ENCODE results near the gene SHOX. TPM values are rescaled to one million over a fixed set of nuclear protein-coding genes. Genes with fewer than 3 reads are reported as not detected.

SHOX gene
- total RNA-seq, 2 donors from 2014 or later = not detected

DNA sequence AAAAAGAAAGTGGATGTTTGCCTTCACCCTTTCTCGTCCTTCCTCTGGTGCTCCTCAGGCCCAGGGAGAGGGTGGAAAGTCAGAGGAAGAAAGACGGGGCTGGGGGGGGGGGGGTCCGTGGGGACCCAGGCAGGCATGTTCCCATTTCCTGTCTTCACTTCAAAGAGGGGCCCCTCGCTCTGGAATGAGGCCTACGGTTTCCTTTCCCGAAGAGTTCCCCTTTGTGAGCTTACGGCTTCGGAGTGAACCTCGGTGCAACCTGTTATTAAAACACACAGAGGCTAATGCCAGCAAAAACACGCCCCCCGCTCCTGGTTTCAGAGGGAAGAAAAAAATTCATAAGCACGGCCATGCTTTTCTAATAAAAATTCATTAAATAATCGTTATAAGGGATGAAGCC lies 40.1 kb downstream of the SHOX start:
- no peak for TF ChIP-seq POLR2A (IDR thresholded peaks at IDR 0.05)
- TF ChIP-seq, protein P1, sequence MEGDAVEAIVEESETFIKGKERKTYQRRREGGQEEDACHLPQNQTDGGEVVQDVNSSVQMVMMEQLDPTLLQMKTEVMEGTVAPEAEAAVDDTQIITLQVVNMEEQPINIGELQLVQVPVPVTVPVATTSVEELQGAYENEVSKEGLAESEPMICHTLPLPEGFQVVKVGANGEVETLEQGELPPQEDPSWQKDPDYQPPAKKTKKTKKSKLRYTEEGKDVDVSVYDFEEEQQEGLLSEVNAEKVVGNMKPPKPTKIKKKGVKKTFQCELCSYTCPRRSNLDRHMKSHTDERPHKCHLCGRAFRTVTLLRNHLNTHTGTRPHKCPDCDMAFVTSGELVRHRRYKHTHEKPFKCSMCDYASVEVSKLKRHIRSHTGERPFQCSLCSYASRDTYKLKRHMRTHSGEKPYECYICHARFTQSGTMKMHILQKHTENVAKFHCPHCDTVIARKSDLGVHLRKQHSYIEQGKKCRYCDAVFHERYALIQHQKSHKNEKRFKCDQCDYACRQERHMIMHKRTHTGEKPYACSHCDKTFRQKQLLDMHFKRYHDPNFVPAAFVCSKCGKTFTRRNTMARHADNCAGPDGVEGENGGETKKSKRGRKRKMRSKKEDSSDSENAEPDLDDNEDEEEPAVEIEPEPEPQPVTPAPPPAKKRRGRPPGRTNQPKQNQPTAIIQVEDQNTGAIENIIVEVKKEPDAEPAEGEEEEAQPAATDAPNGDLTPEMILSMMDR (IDR thresholded peaks at IDR 0.05) = no peak
- DNase-seq = no peak
- H3K9me3 ChIP-seq = peaks cover 0 to 6% (median 0%) of the 10 kb centered on the region in 3 donors
- H3K27ac ChIP-seq = no peak overlapping the region
- 20% methylated on average over 12 to 13 of the region's 13 CpGs for WGBS, 2 donors
- H3K27me3 ChIP-seq = no peaks in the 10 kb centered on the region
- intact Hi-C loops (cut with DNase I) = no loop called here
- ATAC-seq = no peak
- H3K36me3 ChIP-seq (replicated peaks in 1 of 2; ENCODE audit: insufficient read depth in 1 of 2, low read depth in 2 of 2) = no peaks in the 10 kb centered on the region
- H3K4me1 ChIP-seq = no peaks in the 10 kb centered on the region
- H3K4me3 ChIP-seq = no peak overlapping the region

DNA sequence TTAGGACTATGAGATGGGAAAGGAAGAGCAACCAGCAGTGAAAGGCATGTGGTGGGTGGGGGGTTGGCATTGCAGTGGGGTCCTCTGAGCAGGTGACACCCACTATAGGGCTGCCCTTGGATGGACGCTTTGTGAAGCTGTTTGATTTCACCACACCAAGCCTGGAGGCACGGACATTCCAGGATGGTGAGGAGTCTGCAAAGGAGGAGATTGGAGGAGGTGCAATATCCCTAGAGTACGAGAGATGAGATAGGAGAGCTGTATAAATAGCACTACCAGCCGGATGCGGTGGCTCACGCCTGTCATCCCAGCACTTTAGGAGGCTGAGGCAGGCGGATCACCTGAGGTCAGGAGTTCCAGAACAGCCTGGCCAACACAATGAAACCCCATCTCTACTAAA lies 42.3 kb downstream of the SHOX start:
- DNase-seq = no peak
- H3K36me3 ChIP-seq (replicated peaks in 1 of 2; ENCODE audit: insufficient read depth in 1 of 2, low read depth in 2 of 2) = no peaks in the 10 kb centered on the region
- H3K27me3 ChIP-seq = no peaks in the 10 kb centered on the region
- H3K27ac ChIP-seq = no peak overlapping the region
- H3K4me1 ChIP-seq = no peaks in the 10 kb centered on the region
- 49 to 73% methylated on average over 7 of the region's 7 CpGs for WGBS, 2 donors
- ATAC-seq = no peak
- intact Hi-C loops (cut with DNase I) = no loop called here
- no peaks in the 10 kb centered on the region for H3K9me3 ChIP-seq
- TF ChIP-seq, protein P1 (IDR thresholded peaks at IDR 0.05) = no peak
- TF ChIP-seq POLR2A (IDR thresholded peaks at IDR 0.05) = no peak
- no peak overlapping the region for H3K4me3 ChIP-seq

DNA sequence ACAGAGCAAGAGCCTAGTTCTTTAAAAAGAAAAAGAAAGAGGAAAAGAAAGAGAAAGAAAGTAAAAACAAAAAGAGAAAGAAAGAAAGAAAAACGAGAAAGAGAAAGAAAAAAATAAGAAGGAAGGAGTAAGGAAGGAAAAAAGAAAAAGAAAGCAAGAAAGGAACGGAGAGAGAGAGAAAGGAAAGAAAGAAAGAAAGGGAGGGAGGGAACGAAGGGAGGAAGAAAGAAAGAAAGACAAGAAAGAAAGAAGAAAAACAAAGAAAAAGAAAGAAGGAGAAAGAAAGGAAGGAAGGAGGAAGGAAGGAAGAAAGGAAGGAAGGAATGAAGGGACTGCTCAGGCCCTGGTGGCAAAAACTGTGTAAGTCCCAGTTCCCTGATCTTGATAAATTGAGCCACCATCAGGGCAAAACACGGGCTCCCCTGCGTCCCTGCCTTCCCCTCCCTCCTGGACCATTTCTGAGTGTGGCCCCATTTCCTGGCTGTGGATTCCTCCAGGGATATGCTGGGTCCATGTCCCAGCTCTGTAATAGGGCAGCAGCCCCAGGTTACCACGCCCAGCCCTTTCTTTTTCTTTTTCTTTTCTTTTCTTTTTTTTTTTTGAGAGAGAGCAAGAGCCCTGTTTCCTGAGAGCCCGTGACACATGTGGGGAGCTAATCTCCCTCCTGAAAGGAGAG lies 44.8 kb downstream of the SHOX start:
- DNase-seq = no peak
- TF ChIP-seq, protein P1 (IDR thresholded peaks at IDR 0.05) = no peak
- no peak for TF ChIP-seq POLR2A (IDR thresholded peaks at IDR 0.05)
- WGBS, 2 donors = 17 to 24% methylated on average over 7 of the region's 7 CpGs
- ATAC-seq = no peak
- Histone ChIP-seq H3K9me3 (no peaks in the 10 kb centered on the region), H3K27me3 (no peaks in the 10 kb centered on the region), H3K4me3 (no peak overlapping the region), H3K4me1 (no peaks in the 10 kb centered on the region), H3K27ac (no peak overlapping the region), H3K36me3 (replicated peaks in 1 of 2; ENCODE audit: insufficient read depth in 1 of 2, low read depth in 2 of 2) (no peaks in the 10 kb centered on the region)
- intact Hi-C loops (cut with DNase I) = no loop called here

DNA sequence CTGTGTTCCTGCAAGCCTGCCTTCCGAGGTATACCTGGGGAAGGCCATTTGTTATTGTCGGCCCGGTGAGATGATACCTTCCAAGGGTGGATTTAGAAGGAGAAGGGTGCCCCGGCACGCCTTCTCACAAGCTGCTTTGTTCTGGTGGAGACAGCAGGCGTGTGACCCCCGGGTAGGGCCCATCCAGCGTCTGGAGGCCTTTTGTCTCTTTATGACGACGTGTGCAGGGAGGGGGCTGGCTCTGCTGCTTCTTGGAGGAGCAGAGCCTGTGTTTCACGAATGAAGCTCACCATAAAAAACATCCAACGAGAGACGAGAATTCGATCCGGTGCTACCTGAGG lies 45.3 kb downstream of the SHOX start:
- DNase-seq (no peak), ATAC-seq (no peak)
- Histone ChIP-seq H3K4me1 (no peaks in the 10 kb centered on the region), H3K27me3 (no peaks in the 10 kb centered on the region), H3K36me3 (replicated peaks in 1 of 2; ENCODE audit: insufficient read depth in 1 of 2, low read depth in 2 of 2) (no peaks in the 10 kb centered on the region), H3K9me3 (no peaks in the 10 kb centered on the region), H3K27ac (no peak overlapping the region), H3K4me3 (no peak overlapping the region)
- TF ChIP-seq, protein P1 (IDR thresholded peaks at IDR 0.05) = no peak
- TF ChIP-seq POLR2A (IDR thresholded peaks at IDR 0.05) = no peak
- intact Hi-C loops (cut with DNase I) = no loop called here
- WGBS, 2 donors = 34 to 37% methylated on average over 13 to 15 of the region's 15 CpGs

DNA sequence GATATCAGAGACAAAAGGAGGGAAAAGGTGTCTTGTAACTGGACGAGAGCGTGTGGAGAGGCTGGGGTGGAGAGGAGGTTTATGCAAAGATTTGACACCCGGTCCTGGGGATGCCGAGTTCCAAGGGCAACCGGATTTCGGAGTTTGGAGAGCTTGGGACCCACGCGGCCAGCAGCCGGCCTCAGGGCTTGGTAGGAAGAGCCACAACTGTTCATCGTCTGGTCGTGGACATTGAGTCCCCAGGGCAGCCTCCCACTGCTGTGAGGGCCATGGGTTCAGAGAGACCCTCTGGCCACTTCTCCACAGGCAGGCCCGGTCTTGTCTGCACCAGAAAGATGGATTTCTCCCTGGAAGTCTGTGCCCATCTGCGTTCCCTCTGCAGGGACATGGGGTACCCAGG lies 46.8 kb downstream of the SHOX start:
- H3K27ac ChIP-seq = no peak overlapping the region
- DNase-seq (no peak), ATAC-seq (no peak)
- H3K27me3 ChIP-seq = no peaks in the 10 kb centered on the region
- H3K4me1 ChIP-seq = no peaks in the 10 kb centered on the region
- no peaks in the 10 kb centered on the region for H3K9me3 ChIP-seq
- TF ChIP-seq, protein P1 (IDR thresholded peaks at IDR 0.05) = no peak
- no peak for TF ChIP-seq POLR2A (IDR thresholded peaks at IDR 0.05)
- no peaks in the 10 kb centered on the region for H3K36me3 ChIP-seq (replicated peaks in 1 of 2; ENCODE audit: insufficient read depth in 1 of 2, low read depth in 2 of 2)
- intact Hi-C loops (cut with DNase I) = no loop called here
- H3K4me3 ChIP-seq = no peak overlapping the region
- WGBS, 2 donors = 68 to 79% methylated on average over 13 of the region's 13 CpGs

Data from body of pancreas (tissue), 4 donors.